CD8-positive, alpha-beta memory T cell (primary cell): ENCODE data around the gene PRKAG2. TPM values are rescaled to one million over a fixed set of nuclear protein-coding genes. Genes with fewer than 3 reads are reported as not detected.

Experiments
- CTCF ChIA-PET: fragments of 350-600 bp; sonication (Branson Sonifier 250); formaldehyde crosslinking; loops from one replicate; lab custom pipeline; 2021; ENCODE audit warnings: antibody characterized with exemption; lab: Charles Lee
- POLR2A ChIA-PET: fragments of 350-600 bp; sonication (Branson Sonifier 250); formaldehyde crosslinking; loops from one replicate; lab custom pipeline; 2021; ENCODE audit warnings: antibody characterized with exemption; lab: Charles Lee
- DNase-seq, 5 donors: peaks; one replicate each; pipeline versions ENCODE4 v3.0.0 to v3.0.0-alpha.2; 2020 to 2022; ENCODE audit warnings: mixed read lengths in 1 of 5
- H3K27ac ChIP-seq: one replicate; pipeline ENCODE4 v1.7.0; 2013; ENCODE audit warnings: low read depth, mild to moderate bottlenecking, low read length, moderate library complexity
- H3K27me3 ChIP-seq: 2 replicates; pipeline ENCODE4 v1.7.0; 2013; ENCODE audit warnings: low read length, mild to moderate bottlenecking; ENCODE audit not compliant: insufficient read depth, poor library complexity, severe bottlenecking
- H3K36me3 ChIP-seq: 2 replicates; pipeline ENCODE4 v1.7.0; 2013; ENCODE audit warnings: mild to moderate bottlenecking, low read length, moderate library complexity; ENCODE audit not compliant: insufficient read depth
- H3K4me1 ChIP-seq: 2 replicates; pipeline ENCODE4 v1.7.0; 2013; ENCODE audit warnings: mild to moderate bottlenecking, low read length, moderate library complexity; ENCODE audit not compliant: insufficient read depth
- H3K4me3 ChIP-seq: 2 replicates; pipeline ENCODE4 v1.7.0; 2013; ENCODE audit warnings: mild to moderate bottlenecking, low read length
- H3K9me3 ChIP-seq: 2 replicates; pipeline ENCODE4 v1.7.0; 2013; ENCODE audit warnings: mild to moderate bottlenecking, low read length
- H3K27ac Mint-ChIP-seq, 8 donors: one replicate each; pipeline ENCODE4 v1.8.0; 2020 to 2021; ENCODE audit warnings: mixed read lengths in 8 of 8, mild to moderate bottlenecking in 6 of 8, inconsistent platforms in 3 of 8, moderate library complexity in 3 of 8
- H3K27me3 Mint-ChIP-seq, 2 donors: one replicate each; pipeline ENCODE4 v1.8.0; 2020 to 2021; ENCODE audit warnings: mixed read lengths in 2 of 2, mild to moderate bottlenecking in 1 of 2, moderate library complexity in 1 of 2
- H3K36me3 Mint-ChIP-seq, 3 donors: one replicate each; pipeline ENCODE4 v1.8.0; 2020 to 2021; ENCODE audit warnings: mixed read lengths in 3 of 3, inconsistent platforms in 1 of 3, mild to moderate bottlenecking in 1 of 3
- H3K4me1 Mint-ChIP-seq, 3 donors: one replicate each; pipeline ENCODE4 v1.8.0; 2020 to 2021; ENCODE audit warnings: mixed read lengths in 3 of 3, inconsistent platforms in 1 of 3, mild to moderate bottlenecking in 1 of 3
- H3K4me3 Mint-ChIP-seq, 7 donors: one replicate each; pipeline ENCODE4 v1.8.0; 2020 to 2021; ENCODE audit warnings: mixed read lengths in 7 of 7, mild to moderate bottlenecking in 6 of 7, moderate library complexity in 4 of 7, inconsistent platforms in 2 of 7
- H3K9me3 Mint-ChIP-seq, 5 donors: one replicate each; pipeline ENCODE4 v1.8.0; 2020 to 2022; ENCODE audit warnings: mixed read lengths in 5 of 5, mild to moderate bottlenecking in 3 of 5, moderate library complexity in 2 of 5, inconsistent platforms in 1 of 5
- polyA plus RNA-seq: library from polyadenylated mRNA; unstranded; fragments of 300-500 nt; fragmentation: Illumina TruSeq; gene quantifications from one replicate; pipeline ENCODE4 v1.2.3, GENCODE V29; 2021
- total RNA-seq, 2 experiments: library from RNA; stranded (reverse); gene quantifications; one replicate each; pipeline ENCODE4 v1.2.3, GENCODE V29; 2021

Gene PRKAG2
- total and polyA plus RNA-seq, 3 experiments from 2014 or later = 23.1 to 31.4 (median 27.2) TPM

GRCh38 chr7:151692721-151693120 lies 184.2 kb downstream of the PRKAG2 start:
- ChIA-PET CTCF (no interaction called here), POLR2A (no interaction called here)
- Histone ChIP-seq H3K4me1 (no peaks in the 10 kb centered on the region), H3K4me3 (no peak overlapping the region), H3K36me3 (no peaks in the 10 kb centered on the region), H3K9me3 (no peaks in the 10 kb centered on the region), H3K27ac (no peak overlapping the region), H3K27me3 (no peaks in the 10 kb centered on the region)
- peak overlapping the region in 1 of 7 donors; percentile 30 for H3K4me3 Mint-ChIP-seq
- no peaks in the 10 kb centered on the region for H3K27me3 Mint-ChIP-seq
- peaks cover 4 to 9% (median 5%) of the 10 kb centered on the region in 3 donors for H3K4me1 Mint-ChIP-seq
- peaks cover 0 to 11% (median 0%) of the 10 kb centered on the region in 3 donors for H3K36me3 Mint-ChIP-seq
- no peak overlapping the region for H3K27ac Mint-ChIP-seq
- no peak for DNase-seq
- H3K9me3 Mint-ChIP-seq = no peaks in the 10 kb centered on the region

- peaks cover 4 to 9% (median 5%) of the 10 kb centered on the region in 3 donors for H3K4me1 Mint-ChIP-seq
- ChIA-PET CTCF (no interaction called here), POLR2A (no interaction called here)
Measured at GRCh38 chr7:151691449-151691848, 185.5 kb downstream of the PRKAG2 start.

GRCh38 chr7:151690606-151691005 lies 186.3 kb downstream of the PRKAG2 start:
- H3K36me3 Mint-ChIP-seq = peaks cover 0 to 11% (median 0%) of the 10 kb centered on the region in 3 donors
- H3K4me3 ChIP-seq = no peak overlapping the region
- H3K4me1 ChIP-seq = no peaks in the 10 kb centered on the region
- DNase-seq = no peak
- H3K9me3 Mint-ChIP-seq = no peaks in the 10 kb centered on the region
- peak overlapping the region in 1 of 8 donors; percentile 26 for H3K27ac Mint-ChIP-seq
- H3K27me3 ChIP-seq = no peaks in the 10 kb centered on the region
- no peaks in the 10 kb centered on the region for H3K9me3 ChIP-seq
- CTCF ChIA-PET = no interaction called here
- H3K27ac ChIP-seq = no peak overlapping the region
- no peaks in the 10 kb centered on the region for H3K36me3 ChIP-seq
- peaks cover 0 to 2% of the 10 kb centered on the region in 2 donors for H3K27me3 Mint-ChIP-seq
- peaks cover 0 to 7% (median 5%) of the 10 kb centered on the region in 3 donors for H3K4me1 Mint-ChIP-seq
- POLR2A ChIA-PET = no interaction called here
- H3K4me3 Mint-ChIP-seq = no peak overlapping the region

More at GRCh38 chr7:151691449-151691848, 185.5 kb downstream of the PRKAG2 start:
- H3K4me1 ChIP-seq = no peaks in the 10 kb centered on the region
- Mint-ChIP-seq H3K4me3 (no peak overlapping the region), H3K36me3 (peaks cover 0 to 11% (median 0%) of the 10 kb centered on the region in 3 donors), H3K27me3 (no peaks in the 10 kb centered on the region), H3K27ac (peak overlapping the region in 1 of 8 donors; percentile 62), H3K9me3 (no peaks in the 10 kb centered on the region)
- H3K9me3 ChIP-seq = no peaks in the 10 kb centered on the region
- no peak overlapping the region for H3K27ac ChIP-seq
- H3K4me3 ChIP-seq = no peak overlapping the region
- no peaks in the 10 kb centered on the region for H3K36me3 ChIP-seq
- DNase-seq = no peak
- no peaks in the 10 kb centered on the region for H3K27me3 ChIP-seq

- H3K4me1 Mint-ChIP-seq = peaks cover 0 to 3% (median 2%) of the 10 kb centered on the region in 3 donors
- no peak overlapping the region for H3K4me3 Mint-ChIP-seq
- Histone ChIP-seq H3K27me3 (no peaks in the 10 kb centered on the region), H3K9me3 (no peaks in the 10 kb centered on the region), H3K4me3 (no peak overlapping the region), H3K27ac (no peak overlapping the region), H3K4me1 (no peaks in the 10 kb centered on the region), H3K36me3 (no peaks in the 10 kb centered on the region)
- H3K9me3 Mint-ChIP-seq = no peaks in the 10 kb centered on the region
- H3K27ac Mint-ChIP-seq = peak overlapping the region in 2 of 8 donors; percentile 23 to 77
- CTCF ChIA-PET = no interaction called here
- peaks cover 0 to 2% of the 10 kb centered on the region in 2 donors for H3K27me3 Mint-ChIP-seq
- peaks cover 0 to 11% (median 0%) of the 10 kb centered on the region in 3 donors for H3K36me3 Mint-ChIP-seq
- DNase-seq = no peak
- POLR2A ChIA-PET = no interaction called here
Measured at GRCh38 chr7:151689196-151689971, 187.5 kb downstream of the PRKAG2 start.

GRCh38 chr7:151688236-151688780 lies 188.6 kb downstream of the PRKAG2 start:
- no peaks in the 10 kb centered on the region for H3K9me3 Mint-ChIP-seq
- ChIA-PET POLR2A (no interaction called here), CTCF (no interaction called here)
- no peaks in the 10 kb centered on the region for H3K4me1 Mint-ChIP-seq
- no peak overlapping the region for H3K4me3 Mint-ChIP-seq
- peak overlapping the region in 1 of 8 donors; percentile 14 for H3K27ac Mint-ChIP-seq
- no peaks in the 10 kb centered on the region for H3K36me3 ChIP-seq
- H3K27me3 Mint-ChIP-seq = peaks cover 0 to 2% of the 10 kb centered on the region in 2 donors
- H3K9me3 ChIP-seq = no peaks in the 10 kb centered on the region
- DNase-seq = no peak
- no peaks in the 10 kb centered on the region for H3K27me3 ChIP-seq
- H3K4me1 ChIP-seq = no peaks in the 10 kb centered on the region
- no peak overlapping the region for H3K27ac ChIP-seq
- peaks cover 0 to 11% (median 1%) of the 10 kb centered on the region in 3 donors for H3K36me3 Mint-ChIP-seq
- no peak overlapping the region for H3K4me3 ChIP-seq

- H3K4me1 ChIP-seq = no peaks in the 10 kb centered on the region
- Mint-ChIP-seq H3K27ac (peak overlapping the region in 1 of 8 donors; percentile 14), H3K27me3 (peaks cover 0 to 2% of the 10 kb centered on the region in 2 donors), H3K9me3 (no peaks in the 10 kb centered on the region), H3K4me3 (no peak overlapping the region), H3K36me3 (peaks cover 0 to 11% (median 2%) of the 10 kb centered on the region in 3 donors), H3K4me1 (no peaks in the 10 kb centered on the region)
- no peaks in the 10 kb centered on the region for H3K9me3 ChIP-seq
- POLR2A ChIA-PET = no interaction called here
- CTCF ChIA-PET = no interaction called here
- H3K4me3 ChIP-seq = no peak overlapping the region
- H3K27me3 ChIP-seq = no peaks in the 10 kb centered on the region
- no peak overlapping the region for H3K27ac ChIP-seq
- H3K36me3 ChIP-seq = no peaks in the 10 kb centered on the region
- DNase-seq = no peak
Measured at GRCh38 chr7:151687523-151688235, 189.2 kb downstream of the PRKAG2 start.

GRCh38 chr7:151686826-151687225 lies 190.1 kb downstream of the PRKAG2 start:
- Mint-ChIP-seq H3K27ac (no peak overlapping the region), H3K36me3 (peaks cover 0 to 11% (median 2%) of the 10 kb centered on the region in 3 donors), H3K27me3 (peaks cover 0 to 2% of the 10 kb centered on the region in 2 donors), H3K4me1 (peaks cover 0 to 4% (median 3%) of the 10 kb centered on the region in 3 donors), H3K4me3 (no peak overlapping the region), H3K9me3 (no peaks in the 10 kb centered on the region)
- no peak overlapping the region for H3K4me3 ChIP-seq
- ChIA-PET POLR2A (no interaction called here), CTCF (no interaction called here)
- H3K36me3 ChIP-seq = no peaks in the 10 kb centered on the region
- H3K9me3 ChIP-seq = no peaks in the 10 kb centered on the region
- H3K27me3 ChIP-seq = no peaks in the 10 kb centered on the region
- no peaks in the 10 kb centered on the region for H3K4me1 ChIP-seq
- H3K27ac ChIP-seq = no peak overlapping the region
- DNase-seq = no peak
